Gastrocnemius medialis (tissue), 4 donors: ENCODE measurements around the gene TP53I13.

Source experiments
- POLR2A ChIP-seq, 2 donors: fragments of 450-650 bp; IDR thresholded peaks; one replicate each; pipeline ENCODE4 v1.6.1; 2017; ENCODE audit warnings: antibody characterized with exemption in 2 of 2, mild to moderate bottlenecking in 2 of 2, moderate library complexity in 2 of 2
- TF ChIP-seq, protein P1 (sequence below), 5 experiments: fragments of 450-650 bp in 3 of 5; fragments of 200-600 bp in 2 of 5; sonication (generic) in 2 of 5; IDR thresholded peaks in 4 of 5; conservative IDR thresholded peaks in 1 of 5; 1 replicate in 4 of 5; 2 replicates in 1 of 5; pipeline ENCODE4 v1.5.1; 2016 to 2019; ENCODE audit warnings: antibody characterized with exemption in 5 of 5, mild to moderate bottlenecking in 3 of 5, moderate library complexity in 3 of 5

DNA sequence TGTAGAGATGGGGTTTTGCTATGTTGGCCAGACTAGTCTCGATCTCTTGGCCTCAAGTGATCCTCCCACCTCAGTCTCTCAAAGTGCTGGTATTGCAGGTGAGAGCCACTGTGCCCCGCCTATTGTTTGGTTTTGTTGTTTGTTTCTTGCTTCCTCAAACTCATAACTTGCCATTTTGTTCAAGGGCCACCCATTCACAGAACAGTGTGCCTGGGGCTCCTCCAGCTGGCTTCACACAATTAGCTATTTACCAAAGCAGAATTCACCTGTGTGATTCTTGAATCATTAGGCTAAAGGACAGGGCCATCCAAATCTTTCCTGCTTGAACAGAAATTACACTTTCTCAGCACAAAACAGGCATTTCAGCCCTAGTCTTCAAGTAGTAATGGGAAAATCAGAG lies 8.9 kb upstream of the TP53I13 start:
- TF ChIP-seq, protein P1, sequence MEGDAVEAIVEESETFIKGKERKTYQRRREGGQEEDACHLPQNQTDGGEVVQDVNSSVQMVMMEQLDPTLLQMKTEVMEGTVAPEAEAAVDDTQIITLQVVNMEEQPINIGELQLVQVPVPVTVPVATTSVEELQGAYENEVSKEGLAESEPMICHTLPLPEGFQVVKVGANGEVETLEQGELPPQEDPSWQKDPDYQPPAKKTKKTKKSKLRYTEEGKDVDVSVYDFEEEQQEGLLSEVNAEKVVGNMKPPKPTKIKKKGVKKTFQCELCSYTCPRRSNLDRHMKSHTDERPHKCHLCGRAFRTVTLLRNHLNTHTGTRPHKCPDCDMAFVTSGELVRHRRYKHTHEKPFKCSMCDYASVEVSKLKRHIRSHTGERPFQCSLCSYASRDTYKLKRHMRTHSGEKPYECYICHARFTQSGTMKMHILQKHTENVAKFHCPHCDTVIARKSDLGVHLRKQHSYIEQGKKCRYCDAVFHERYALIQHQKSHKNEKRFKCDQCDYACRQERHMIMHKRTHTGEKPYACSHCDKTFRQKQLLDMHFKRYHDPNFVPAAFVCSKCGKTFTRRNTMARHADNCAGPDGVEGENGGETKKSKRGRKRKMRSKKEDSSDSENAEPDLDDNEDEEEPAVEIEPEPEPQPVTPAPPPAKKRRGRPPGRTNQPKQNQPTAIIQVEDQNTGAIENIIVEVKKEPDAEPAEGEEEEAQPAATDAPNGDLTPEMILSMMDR (IDR thresholded peaks at IDR 0.05 in 4 of 5, conservative IDR thresholded peaks at IDR 0.05 in 1 of 5) = no peak
- no peak for TF ChIP-seq POLR2A (IDR thresholded peaks at IDR 0.05)
